GM23338 (cell line): ENCODE data around the gene BNC2. TPM values are rescaled to one million over a fixed set of nuclear protein-coding genes. Genes with fewer than 3 reads are reported as not detected.
A peak's percentile ranks its signal among the peaks of the same experiment; 100 is the strongest.

Source experiments
- ATAC-seq: fragments of 200-7000 bp; cut with Tn5 transposase; 3 replicates; pipeline ENCODE4 v1.9.1; 2020
- DNase-seq: peaks from one replicate; pipeline ENCODE4 v3.0.0-alpha.2; 2015; ENCODE audit warnings: low spot score
- H2AFZ ChIP-seq: fragments of 200-600 bp; sonication (generic); 2 replicates; pipeline ENCODE4 v1.8.0; 2016; ENCODE audit warnings: antibody characterized with exemption, mild to moderate bottlenecking, moderate library complexity
- H3F3A ChIP-seq: fragments of 200-600 bp; sonication (generic); replicated peaks from 2 replicates; pipeline ENCODE4 v1.8.0; 2017; ENCODE audit warnings: antibody characterized with exemption, mixed run types, low read depth
- H3K27ac ChIP-seq: fragments of 200-600 bp; sonication (generic); 2 replicates; pipeline ENCODE4 v1.6.1; 2016; ENCODE audit warnings: low read depth
- H3K27me3 ChIP-seq: fragments of 200-600 bp; sonication (generic); 2 replicates; pipeline ENCODE4 v1.8.0; 2016; ENCODE audit warnings: mild to moderate bottlenecking, mixed run types, moderate library complexity; ENCODE audit not compliant: insufficient read depth
- H3K36me3 ChIP-seq: fragments of 200-600 bp; sonication (generic); 2 replicates; pipeline ENCODE4 v1.8.0; 2016; ENCODE audit warnings: mild to moderate bottlenecking; ENCODE audit not compliant: insufficient read depth
- H3K4me1 ChIP-seq: fragments of 200-600 bp; sonication (generic); 2 replicates; pipeline ENCODE4 v1.8.0; 2016; ENCODE audit warnings: mild to moderate bottlenecking, moderate library complexity; ENCODE audit not compliant: insufficient read depth
- H3K4me2 ChIP-seq: fragments of 200-600 bp; sonication (generic); 2 replicates; pipeline ENCODE4 v1.7.1; 2017; ENCODE audit warnings: mixed run types
- H3K4me3 ChIP-seq: fragments of 200-600 bp; sonication (generic); 2 replicates; pipeline ENCODE4 v1.6.1; 2016; ENCODE audit warnings: mixed run types
- H3K79me2 ChIP-seq: fragments of 200-600 bp; sonication (generic); replicated peaks from 2 replicates; pipeline ENCODE4 v1.8.0; 2017; ENCODE audit warnings: mild to moderate bottlenecking; ENCODE audit not compliant: insufficient read depth
- H3K9me2 ChIP-seq: fragments of 200-600 bp; sonication (generic); 2 replicates; pipeline ENCODE4 v1.8.0; 2017; ENCODE audit not compliant: insufficient read depth
- H4K20me1 ChIP-seq: fragments of 200-600 bp; sonication (generic); replicated peaks from 2 replicates; pipeline ENCODE4 v1.8.0; 2017; ENCODE audit warnings: mild to moderate bottlenecking; ENCODE audit not compliant: insufficient read depth
- H3K27ac Mint-ChIP-seq: 2 replicates; pipeline ENCODE4 v1.8.0; 2020; ENCODE audit warnings: inconsistent platforms, mild to moderate bottlenecking, moderate library complexity, mixed read lengths
- H3K27me3 Mint-ChIP-seq: 3 replicates; pipeline ENCODE4 v1.8.0; 2022; ENCODE audit warnings: low read depth, mild to moderate bottlenecking, moderate library complexity, mixed read lengths, inconsistent platforms; ENCODE audit not compliant: insufficient read depth, poor library complexity
- H3K36me3 Mint-ChIP-seq: 3 replicates; pipeline ENCODE4 v1.8.0; 2021; ENCODE audit warnings: low read depth, mild to moderate bottlenecking, inconsistent platforms, moderate library complexity, mixed read lengths
- H3K4me1 Mint-ChIP-seq: 3 replicates; pipeline ENCODE4 v1.8.0; 2020; ENCODE audit warnings: mild to moderate bottlenecking, inconsistent platforms, mixed read lengths
- H3K4me3 Mint-ChIP-seq: 3 replicates; pipeline ENCODE4 v1.8.0; 2021; ENCODE audit warnings: moderate library complexity, mild to moderate bottlenecking, inconsistent platforms, mixed read lengths
- H3K9me3 Mint-ChIP-seq: 3 replicates; pipeline ENCODE4 v1.8.0; 2020; ENCODE audit warnings: moderate library complexity, mild to moderate bottlenecking, inconsistent platforms, mixed read lengths
- CREB1 ChIP-seq: fragments of 250-450 bp; sonication (Bioruptor Pico); IDR thresholded peaks from 2 replicates; pipeline ENCODE4 v1.5.0; 2020; ENCODE audit warnings: low read depth, mild to moderate bottlenecking, moderate library complexity
- EZH2 ChIP-seq: fragments of 200-600 bp; sonication (generic); IDR thresholded peaks from one replicate; pipeline ENCODE4 v1.8.0; 2017; ENCODE audit warnings: antibody characterized with exemption, mild to moderate bottlenecking, low read depth; ENCODE audit not compliant: unreplicated experiment
- NANOG ChIP-seq: IDR thresholded peaks from 2 replicates; pipeline ENCODE4 v1.6.1; 2016; ENCODE audit warnings: antibody characterized with exemption, borderline replicate concordance
- POLR2AphosphoS5 ChIP-seq: IDR thresholded peaks from 2 replicates; pipeline ENCODE4 v1.6.1; 2016; ENCODE audit warnings: antibody characterized with exemption, low read depth
- STAT1 ChIP-seq: IDR thresholded peaks from one replicate; pipeline ENCODE4 v1.6.1; 2016; ENCODE audit warnings: antibody characterized with exemption; ENCODE audit not compliant: unreplicated experiment
- ZNF114 ChIP-seq: fragments of 250-450 bp; sonication (Bioruptor Pico); IDR thresholded peaks from 2 replicates; pipeline ENCODE4 v1.5.0; 2020; ENCODE audit warnings: mild to moderate bottlenecking, moderate library complexity
- ZNF331 ChIP-seq: fragments of 250-450 bp; sonication (Bioruptor Pico); IDR thresholded peaks from 2 replicates; pipeline ENCODE4 v1.5.0; 2020; ENCODE audit warnings: low read depth, mild to moderate bottlenecking, moderate library complexity
- polyA plus RNA-seq: library from polyadenylated mRNA; unstranded; fragments of >200 nt; fragmentation: Nextera tagmentation; extraction: Ambion mirVana; gene quantifications from 2 replicates; pipeline ENCODE4 v1.2.1, GENCODE V29; 2016
- total RNA-seq: library from RNA; depleted of rRNA; stranded (reverse); fragments of >200 nt; shearing (Covaris generic); gene quantifications from 2 replicates; pipeline ENCODE4 v1.2.3, GENCODE V29; 2014
- TF ChIP-seq, protein P1 (sequence below): IDR thresholded peaks from 2 replicates; pipeline ENCODE4 v1.6.1; 2016; ENCODE audit warnings: antibody characterized with exemption
- TF ChIP-seq, protein P2 (sequence below), 2 experiments: fragments of 200-600 bp in 1 of 2; sonication (generic) in 1 of 2; conservative IDR thresholded peaks; 2 replicates each; pipeline versions ENCODE4 v1.5.1 to v1.6.1; 2016 to 2017; ENCODE audit warnings: antibody characterized with exemption in 2 of 2, low read depth in 2 of 2, mild to moderate bottlenecking in 2 of 2, moderate library complexity in 1 of 2
- TF ChIP-seq, protein P3 (sequence below): fragments of 250-450 bp; sonication (Bioruptor Pico); IDR thresholded peaks from 2 replicates; pipeline ENCODE4 v1.5.0; 2020; ENCODE audit warnings: mild to moderate bottlenecking, moderate library complexity
- TF ChIP-seq, protein P4 (sequence below): IDR thresholded peaks from one replicate; pipeline ENCODE4 v1.6.1; 2018; ENCODE audit warnings: antibody characterized with exemption; ENCODE audit not compliant: unreplicated experiment

Gene BNC2
- total and polyA plus RNA-seq, 2 experiments from 2014 or later, result 12.7 to 13.2 TPM

DNA sequence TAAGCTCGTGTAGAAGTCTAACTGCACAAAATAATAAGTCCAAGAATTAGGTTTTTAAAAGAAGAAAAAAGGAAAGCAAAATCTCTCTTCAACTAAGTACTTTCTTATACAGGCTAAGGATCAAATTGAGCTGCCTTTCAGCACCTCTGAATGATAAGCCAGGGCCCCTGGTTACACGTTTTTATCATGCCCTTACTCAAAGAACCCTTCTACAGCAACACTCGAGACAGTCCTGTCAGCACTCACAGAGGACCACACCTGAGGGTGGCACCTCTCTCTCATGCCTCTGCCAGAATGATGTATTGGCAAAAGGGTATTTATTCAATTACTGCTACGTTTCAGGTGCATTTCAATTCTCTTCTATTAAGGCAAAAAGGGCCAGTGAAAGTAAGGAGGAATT, 150.5 kb downstream of the BNC2 start:
- no peak overlapping the region for H3K4me3 ChIP-seq
- H3K36me3 ChIP-seq, result no peaks in the 10 kb centered on the region
- H3K9me2 ChIP-seq, result no peaks in the 10 kb centered on the region
- H2AFZ ChIP-seq, result no peak overlapping the region
- no peak overlapping the region for H3K27ac ChIP-seq
- H3K4me1 Mint-ChIP-seq, result peaks cover 75% of the 10 kb centered on the region
- peak overlapping the region; percentile 59 for H3K27ac Mint-ChIP-seq
- H3K9me3 Mint-ChIP-seq, result no peaks in the 10 kb centered on the region
- H3K36me3 Mint-ChIP-seq, result no peaks in the 10 kb centered on the region
- no peak for TF ChIP-seq ZNF331 (CRISPR knock-in tag)
- TF ChIP-seq STAT1, result no peak
- no peak for TF ChIP-seq EZH2
- TF ChIP-seq, protein P1, sequence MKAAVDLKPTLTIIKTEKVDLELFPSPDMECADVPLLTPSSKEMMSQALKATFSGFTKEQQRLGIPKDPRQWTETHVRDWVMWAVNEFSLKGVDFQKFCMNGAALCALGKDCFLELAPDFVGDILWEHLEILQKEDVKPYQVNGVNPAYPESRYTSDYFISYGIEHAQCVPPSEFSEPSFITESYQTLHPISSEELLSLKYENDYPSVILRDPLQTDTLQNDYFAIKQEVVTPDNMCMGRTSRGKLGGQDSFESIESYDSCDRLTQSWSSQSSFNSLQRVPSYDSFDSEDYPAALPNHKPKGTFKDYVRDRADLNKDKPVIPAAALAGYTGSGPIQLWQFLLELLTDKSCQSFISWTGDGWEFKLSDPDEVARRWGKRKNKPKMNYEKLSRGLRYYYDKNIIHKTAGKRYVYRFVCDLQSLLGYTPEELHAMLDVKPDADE, result no peak
- TF ChIP-seq, protein P2, sequence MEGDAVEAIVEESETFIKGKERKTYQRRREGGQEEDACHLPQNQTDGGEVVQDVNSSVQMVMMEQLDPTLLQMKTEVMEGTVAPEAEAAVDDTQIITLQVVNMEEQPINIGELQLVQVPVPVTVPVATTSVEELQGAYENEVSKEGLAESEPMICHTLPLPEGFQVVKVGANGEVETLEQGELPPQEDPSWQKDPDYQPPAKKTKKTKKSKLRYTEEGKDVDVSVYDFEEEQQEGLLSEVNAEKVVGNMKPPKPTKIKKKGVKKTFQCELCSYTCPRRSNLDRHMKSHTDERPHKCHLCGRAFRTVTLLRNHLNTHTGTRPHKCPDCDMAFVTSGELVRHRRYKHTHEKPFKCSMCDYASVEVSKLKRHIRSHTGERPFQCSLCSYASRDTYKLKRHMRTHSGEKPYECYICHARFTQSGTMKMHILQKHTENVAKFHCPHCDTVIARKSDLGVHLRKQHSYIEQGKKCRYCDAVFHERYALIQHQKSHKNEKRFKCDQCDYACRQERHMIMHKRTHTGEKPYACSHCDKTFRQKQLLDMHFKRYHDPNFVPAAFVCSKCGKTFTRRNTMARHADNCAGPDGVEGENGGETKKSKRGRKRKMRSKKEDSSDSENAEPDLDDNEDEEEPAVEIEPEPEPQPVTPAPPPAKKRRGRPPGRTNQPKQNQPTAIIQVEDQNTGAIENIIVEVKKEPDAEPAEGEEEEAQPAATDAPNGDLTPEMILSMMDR (conservative IDR thresholded peaks at IDR 0.05; ENCODE audit: low read depth in 2 of 2), result no peak
- TF ChIP-seq NANOG, result no peak
- no peak for TF ChIP-seq CREB1 (CRISPR knock-in tag)
- TF ChIP-seq POLR2AphosphoS5, result no peak
- TF ChIP-seq, protein P3, sequence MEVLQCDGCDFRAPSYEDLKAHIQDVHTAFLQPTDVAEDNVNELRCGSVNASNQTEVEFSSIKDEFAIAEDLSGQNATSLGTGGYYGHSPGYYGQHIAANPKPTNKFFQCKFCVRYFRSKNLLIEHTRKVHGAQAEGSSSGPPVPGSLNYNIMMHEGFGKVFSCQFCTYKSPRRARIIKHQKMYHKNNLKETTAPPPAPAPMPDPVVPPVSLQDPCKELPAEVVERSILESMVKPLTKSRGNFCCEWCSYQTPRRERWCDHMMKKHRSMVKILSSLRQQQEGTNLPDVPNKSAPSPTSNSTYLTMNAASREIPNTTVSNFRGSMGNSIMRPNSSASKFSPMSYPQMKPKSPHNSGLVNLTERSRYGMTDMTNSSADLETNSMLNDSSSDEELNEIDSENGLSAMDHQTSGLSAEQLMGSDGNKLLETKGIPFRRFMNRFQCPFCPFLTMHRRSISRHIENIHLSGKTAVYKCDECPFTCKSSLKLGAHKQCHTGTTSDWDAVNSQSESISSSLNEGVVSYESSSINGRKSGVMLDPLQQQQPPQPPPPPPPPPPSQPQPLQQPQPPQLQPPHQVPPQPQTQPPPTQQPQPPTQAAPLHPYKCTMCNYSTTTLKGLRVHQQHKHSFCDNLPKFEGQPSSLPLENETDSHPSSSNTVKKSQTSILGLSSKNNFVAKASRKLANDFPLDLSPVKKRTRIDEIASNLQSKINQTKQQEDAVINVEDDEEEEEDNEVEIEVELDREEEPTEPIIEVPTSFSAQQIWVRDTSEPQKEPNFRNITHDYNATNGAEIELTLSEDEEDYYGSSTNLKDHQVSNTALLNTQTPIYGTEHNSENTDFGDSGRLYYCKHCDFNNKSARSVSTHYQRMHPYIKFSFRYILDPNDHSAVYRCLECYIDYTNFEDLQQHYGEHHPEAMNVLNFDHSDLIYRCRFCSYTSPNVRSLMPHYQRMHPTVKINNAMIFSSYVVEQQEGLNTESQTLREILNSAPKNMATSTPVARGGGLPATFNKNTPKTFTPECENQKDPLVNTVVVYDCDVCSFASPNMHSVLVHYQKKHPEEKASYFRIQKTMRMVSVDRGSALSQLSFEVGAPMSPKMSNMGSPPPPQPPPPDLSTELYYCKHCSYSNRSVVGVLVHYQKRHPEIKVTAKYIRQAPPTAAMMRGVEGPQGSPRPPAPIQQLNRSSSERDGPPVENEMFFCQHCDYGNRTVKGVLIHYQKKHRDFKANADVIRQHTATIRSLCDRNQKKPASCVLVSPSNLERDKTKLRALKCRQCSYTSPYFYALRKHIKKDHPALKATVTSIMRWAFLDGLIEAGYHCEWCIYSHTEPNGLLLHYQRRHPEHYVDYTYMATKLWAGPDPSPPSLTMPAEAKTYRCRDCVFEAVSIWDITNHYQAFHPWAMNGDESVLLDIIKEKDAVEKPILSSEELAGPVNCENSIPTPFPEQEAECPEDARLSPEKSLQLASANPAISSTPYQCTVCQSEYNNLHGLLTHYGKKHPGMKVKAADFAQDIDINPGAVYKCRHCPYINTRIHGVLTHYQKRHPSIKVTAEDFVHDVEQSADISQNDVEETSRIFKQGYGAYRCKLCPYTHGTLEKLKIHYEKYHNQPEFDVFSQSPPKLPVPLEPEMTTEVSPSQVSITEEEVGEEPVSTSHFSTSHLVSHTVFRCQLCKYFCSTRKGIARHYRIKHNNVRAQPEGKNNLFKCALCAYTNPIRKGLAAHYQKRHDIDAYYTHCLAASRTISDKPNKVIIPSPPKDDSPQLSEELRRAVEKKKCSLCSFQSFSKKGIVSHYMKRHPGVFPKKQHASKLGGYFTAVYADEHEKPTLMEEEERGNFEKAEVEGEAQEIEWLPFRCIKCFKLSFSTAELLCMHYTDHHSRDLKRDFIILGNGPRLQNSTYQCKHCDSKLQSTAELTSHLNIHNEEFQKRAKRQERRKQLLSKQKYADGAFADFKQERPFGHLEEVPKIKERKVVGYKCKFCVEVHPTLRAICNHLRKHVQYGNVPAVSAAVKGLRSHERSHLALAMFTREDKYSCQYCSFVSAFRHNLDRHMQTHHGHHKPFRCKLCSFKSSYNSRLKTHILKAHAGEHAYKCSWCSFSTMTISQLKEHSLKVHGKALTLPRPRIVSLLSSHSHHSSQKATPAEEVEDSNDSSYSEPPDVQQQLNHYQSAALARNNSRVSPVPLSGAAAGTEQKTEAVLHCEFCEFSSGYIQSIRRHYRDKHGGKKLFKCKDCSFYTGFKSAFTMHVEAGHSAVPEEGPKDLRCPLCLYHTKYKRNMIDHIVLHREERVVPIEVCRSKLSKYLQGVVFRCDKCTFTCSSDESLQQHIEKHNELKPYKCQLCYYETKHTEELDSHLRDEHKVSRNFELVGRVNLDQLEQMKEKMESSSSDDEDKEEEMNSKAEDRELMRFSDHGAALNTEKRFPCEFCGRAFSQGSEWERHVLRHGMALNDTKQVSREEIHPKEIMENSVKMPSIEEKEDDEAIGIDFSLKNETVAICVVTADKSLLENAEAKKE (CRISPR knock-in tag), result no peak
- TF ChIP-seq ZNF114 (CRISPR knock-in tag), result no peak
- TF ChIP-seq, protein P4, sequence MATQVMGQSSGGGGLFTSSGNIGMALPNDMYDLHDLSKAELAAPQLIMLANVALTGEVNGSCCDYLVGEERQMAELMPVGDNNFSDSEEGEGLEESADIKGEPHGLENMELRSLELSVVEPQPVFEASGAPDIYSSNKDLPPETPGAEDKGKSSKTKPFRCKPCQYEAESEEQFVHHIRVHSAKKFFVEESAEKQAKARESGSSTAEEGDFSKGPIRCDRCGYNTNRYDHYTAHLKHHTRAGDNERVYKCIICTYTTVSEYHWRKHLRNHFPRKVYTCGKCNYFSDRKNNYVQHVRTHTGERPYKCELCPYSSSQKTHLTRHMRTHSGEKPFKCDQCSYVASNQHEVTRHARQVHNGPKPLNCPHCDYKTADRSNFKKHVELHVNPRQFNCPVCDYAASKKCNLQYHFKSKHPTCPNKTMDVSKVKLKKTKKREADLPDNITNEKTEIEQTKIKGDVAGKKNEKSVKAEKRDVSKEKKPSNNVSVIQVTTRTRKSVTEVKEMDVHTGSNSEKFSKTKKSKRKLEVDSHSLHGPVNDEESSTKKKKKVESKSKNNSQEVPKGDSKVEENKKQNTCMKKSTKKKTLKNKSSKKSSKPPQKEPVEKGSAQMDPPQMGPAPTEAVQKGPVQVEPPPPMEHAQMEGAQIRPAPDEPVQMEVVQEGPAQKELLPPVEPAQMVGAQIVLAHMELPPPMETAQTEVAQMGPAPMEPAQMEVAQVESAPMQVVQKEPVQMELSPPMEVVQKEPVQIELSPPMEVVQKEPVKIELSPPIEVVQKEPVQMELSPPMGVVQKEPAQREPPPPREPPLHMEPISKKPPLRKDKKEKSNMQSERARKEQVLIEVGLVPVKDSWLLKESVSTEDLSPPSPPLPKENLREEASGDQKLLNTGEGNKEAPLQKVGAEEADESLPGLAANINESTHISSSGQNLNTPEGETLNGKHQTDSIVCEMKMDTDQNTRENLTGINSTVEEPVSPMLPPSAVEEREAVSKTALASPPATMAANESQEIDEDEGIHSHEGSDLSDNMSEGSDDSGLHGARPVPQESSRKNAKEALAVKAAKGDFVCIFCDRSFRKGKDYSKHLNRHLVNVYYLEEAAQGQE, result no peak
- H3K4me3 Mint-ChIP-seq, result no peak overlapping the region
- DNase-seq (no peak), ATAC-seq (peak; percentile 65)
- H3K79me2 ChIP-seq, result peaks cover 9% of the 10 kb centered on the region; the same call in 1 of the 2 replicates
- no peaks in the 10 kb centered on the region for H3K27me3 ChIP-seq
- no peaks in the 10 kb centered on the region for H4K20me1 ChIP-seq
- H3K4me2 ChIP-seq, result peak overlapping the region; percentile 40; the same call in 1 of the 2 replicates
- H3F3A ChIP-seq, result no peaks in the 10 kb centered on the region
- H3K4me1 ChIP-seq, result peaks cover 63% of the 10 kb centered on the region
- H3K27me3 Mint-ChIP-seq, result peaks cover 2% of the 10 kb centered on the region
